Measurements from ENCODE around the gene FGF18.

Gene FGF18

GRCh38 chr5:171445644-171446516 lies 26.4 kb downstream of the FGF18 start:
- no peak for DNase-seq

DNA sequence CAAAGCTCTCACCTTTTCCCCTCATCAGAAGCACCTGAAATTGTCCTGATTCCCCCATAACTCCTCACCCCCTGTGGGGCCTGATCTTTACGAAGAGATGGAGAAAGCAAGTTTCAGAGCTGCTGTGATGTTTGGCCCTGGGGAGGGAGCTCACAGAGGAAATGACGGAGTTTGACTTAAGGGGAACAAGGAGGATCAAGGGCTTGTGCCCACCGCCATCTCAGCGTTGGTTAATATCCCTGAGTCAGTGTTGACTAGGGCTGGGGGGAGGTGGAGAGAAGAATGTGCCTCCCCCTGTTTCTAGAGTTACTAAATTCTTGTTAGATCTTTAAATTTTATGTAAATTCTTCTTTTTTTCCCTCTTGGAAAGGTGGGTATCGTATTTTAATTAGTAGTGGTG lies 27.8 kb downstream of the FGF18 start:
- no peak for DNase-seq

DNA sequence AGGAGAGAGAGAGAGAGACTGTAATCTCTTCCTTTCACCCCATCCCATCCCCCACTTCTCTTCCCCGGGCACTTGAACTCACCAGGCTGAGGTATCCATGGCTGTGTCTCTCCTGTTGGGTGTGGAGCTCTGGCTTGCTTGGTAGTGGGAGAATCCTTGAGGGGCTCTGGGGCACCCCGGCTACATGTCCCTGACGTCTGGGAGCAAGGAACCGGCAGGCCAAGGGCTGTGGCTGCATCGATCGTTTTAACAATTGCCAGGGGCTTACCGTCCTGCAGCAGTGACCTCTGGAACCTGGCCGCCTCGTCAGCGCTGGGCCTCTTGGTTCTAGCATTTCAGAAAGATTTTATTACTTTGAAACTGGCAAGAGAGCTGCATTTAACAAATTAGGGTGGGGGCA lies 30.0 kb downstream of the FGF18 start:
- DNase-seq: no peak

DNA sequence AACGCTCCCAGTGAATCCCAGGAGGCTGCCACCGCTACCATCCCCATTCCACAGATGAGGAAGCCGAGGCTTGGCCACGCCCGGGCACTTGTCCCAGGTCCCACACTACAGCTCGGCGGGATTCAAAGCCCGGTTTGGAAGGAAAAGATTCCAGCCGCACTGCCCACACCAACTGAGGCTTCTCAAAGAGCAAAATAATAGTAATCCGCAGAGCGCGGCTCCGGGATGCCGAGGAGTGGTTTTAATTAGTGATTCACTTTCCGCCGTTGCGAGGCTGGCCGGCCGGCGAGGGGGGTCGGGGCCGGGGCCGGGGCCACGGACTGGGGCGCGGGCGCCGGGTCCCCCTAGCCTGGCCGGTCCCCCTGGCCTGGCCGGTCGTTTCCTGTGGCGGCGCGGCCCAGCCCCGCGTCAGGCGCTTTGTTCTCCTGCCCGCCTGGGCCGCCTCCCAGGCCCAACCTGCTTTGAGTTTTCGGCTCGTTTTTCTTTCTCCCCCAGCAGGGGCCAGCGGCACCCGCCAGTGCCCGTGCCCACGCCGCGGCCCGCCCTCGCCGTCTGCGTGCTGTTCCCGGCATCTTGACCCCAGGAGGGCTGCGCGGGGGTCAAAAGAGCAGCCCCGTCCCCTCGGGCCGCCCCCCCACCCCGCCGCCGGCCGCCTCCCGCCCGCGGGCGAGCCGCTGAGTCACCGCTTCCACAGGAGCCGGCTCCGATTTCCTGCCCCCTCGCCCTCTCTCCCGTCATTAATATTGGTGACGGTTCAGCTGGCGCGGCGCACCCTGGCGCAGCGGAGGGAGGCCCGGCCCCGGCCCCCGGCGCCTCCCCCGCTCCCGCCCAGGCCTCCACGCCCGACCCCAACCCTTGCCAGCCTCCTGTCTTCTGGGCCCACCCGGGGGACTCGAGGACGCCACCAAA lies 31.2 kb downstream of the FGF18 start:
- DNase-seq: peak; percentile 23

GRCh38 chr5:171451421-171451820 lies 32.0 kb downstream of the FGF18 start:
- DNase-seq: no peak

DNA sequence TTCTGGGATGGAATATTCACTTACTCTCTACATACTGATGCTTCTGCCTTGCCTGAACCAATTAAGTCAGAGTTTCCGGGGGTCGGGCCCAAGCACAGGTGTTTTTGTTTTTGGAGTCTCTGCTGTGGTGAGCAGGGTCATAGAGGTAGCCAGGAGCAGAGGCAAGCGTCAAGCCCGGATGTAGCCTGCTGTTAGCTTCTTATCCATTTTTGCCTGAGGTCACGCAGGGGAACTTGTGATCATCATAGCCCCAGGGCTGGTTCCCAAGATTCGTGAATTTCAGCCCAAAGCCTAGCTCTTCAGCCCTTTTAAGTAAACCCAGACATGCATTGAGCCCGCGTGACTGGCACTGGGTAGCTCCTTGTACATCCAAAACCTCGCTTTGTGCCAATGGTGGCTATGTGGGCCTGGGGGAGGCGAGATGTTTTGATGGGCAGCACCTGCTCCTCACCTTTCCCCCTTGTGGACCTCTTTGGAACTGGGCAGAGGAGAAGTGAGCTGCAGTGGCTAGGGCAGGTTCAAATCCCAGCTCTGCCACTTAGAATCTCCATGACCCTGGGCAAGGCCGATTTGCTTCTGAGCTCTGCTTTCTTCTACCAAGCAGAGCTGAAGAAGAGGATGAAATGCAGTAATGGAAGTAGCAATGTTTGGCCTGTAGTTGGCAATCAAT lies 33.7 kb downstream of the FGF18 start:
- no peak for DNase-seq

GRCh38 chr5:171453988-171454387 lies 34.5 kb downstream of the FGF18 start:
- no peak for DNase-seq

DNA sequence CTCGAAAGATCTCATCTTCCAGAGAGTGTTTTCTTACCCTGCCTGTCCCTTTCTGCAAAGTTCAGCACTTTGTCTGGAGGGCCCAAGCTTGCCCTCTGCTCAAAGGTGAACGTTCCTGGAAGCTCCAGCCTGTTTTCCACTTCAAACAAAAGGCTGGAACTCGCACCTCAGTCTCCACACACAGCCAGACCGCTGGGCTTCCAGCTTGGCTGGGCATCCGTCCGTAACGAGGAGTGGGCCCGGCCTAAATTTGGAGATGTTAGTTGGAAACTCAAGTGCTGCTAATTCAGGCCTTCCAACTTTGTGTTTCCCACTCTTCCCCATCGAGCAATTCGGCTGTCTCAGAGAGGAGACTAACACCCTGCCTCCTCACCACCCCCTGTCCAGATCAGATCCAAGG lies 35.1 kb downstream of the FGF18 start:
- DNase-seq: no peak

DNA sequence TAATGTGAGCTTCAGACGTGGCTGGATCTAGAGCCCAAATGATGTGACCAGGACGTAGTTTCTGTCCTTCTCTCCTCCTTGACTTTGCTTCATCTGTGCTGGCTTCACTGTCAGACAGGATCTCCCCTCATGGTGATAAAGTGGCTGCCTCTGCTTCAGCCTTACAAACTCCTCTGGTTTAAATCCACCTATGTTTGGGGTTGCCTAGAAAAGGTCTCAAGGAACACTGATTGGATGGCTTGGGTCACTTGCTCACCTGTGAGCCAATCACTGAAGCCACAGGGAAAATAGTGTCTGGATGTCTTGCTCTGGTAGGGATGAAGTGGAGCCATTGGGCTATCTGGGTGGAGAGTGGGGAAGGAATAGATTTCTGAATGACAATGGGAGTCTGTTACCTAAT lies 36.1 kb downstream of the FGF18 start:
- no peak for DNase-seq

- no peak for DNase-seq
Measured at GRCh38 chr5:171457208-171457981, 37.9 kb downstream of the FGF18 start.

GRCh38 chr5:171459839-171460238 lies 40.4 kb downstream of the FGF18 start:
- DNase-seq: no peak

GRCh38 chr5:171462136-171462927 lies 42.9 kb downstream of the FGF18 start:
- no peak for DNase-seq

DNA sequence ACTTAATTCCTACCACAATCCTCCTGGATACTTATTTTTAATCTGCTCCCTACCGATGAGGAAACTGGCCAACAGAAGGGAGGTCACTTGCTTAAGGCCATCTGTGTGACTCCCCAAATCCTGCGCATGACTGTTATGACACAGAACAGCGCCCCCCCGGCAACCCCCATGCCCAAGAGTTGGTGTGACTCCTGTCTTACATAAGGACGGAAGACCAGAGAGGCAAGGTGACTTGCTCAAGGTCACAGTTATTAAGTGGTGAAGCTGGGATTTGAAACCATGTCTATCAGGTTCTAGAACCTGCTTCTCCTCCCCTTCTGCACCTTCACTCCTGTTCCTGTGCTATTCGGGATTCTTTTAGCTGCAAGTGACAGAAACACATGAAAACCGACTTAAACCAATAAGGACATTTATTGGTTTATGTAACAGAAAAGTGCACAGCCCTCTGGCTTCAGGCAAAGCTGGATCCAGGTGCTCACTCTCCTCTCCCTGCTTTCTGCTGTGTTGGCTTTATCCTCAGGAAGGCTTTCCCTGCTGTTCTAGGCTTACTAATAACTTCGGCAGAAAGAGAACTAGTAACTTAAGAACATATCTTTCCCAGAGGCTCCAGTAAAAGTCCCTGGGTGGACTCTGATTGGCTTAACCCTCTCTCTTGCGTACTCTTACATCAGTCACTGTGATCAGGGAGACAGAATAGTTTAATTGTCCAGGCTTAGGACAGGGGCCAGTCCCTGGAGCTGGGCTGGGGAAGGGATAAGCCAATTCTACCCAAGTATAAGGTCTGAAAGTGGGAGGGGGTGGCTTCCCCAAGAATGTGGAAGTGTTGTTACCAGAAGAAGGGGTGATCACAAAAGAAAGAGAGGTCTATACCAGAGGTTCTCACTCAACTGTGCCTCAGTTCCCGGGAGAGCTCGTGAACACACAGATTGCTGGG lies 43.7 kb downstream of the FGF18 start:
- no peak for DNase-seq

GRCh38 chr5:171463862-171464229 lies 44.4 kb downstream of the FGF18 start:
- no peak for DNase-seq

DNA sequence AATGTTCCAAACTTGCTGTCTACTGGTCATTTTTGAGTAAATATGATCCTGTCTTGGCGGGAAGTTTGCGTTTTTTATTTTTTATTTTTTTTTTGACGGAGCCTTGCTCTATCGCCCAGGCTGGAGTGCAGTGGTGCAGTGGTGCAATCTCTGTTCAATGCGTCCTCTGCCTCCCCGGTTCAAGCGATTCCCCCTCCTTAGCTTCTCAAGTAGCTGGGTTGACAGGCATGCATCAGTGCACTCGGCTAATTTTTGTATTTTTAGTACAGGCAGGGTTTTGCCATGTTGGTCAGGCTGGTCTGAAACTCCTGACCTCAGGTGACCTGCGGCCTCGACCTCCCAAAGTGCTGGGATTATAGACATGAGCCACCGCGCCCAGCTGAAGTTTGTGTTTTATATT lies 45.4 kb downstream of the FGF18 start:
- DNase-seq: no peak

DNA sequence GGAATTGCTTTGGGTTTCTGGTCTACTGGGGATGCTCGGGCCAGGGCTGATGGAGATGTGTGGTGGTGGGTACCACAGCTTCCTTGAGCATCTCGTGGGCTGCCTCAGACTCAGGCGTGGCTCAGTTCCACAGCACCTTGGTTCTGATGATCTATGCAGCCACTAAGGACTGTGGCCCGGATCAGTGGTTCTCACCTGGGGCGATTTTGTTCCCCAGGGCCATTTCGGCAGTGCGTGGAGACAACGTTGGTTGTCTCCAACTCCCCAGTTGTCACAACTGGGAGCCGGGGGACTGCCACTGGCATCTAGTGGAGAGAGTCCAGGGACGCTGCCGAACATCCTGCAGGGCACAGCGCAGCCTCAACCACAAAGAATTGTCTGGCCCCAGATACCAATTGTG lies 47.7 kb downstream of the FGF18 start:
- no peak for DNase-seq

DNA sequence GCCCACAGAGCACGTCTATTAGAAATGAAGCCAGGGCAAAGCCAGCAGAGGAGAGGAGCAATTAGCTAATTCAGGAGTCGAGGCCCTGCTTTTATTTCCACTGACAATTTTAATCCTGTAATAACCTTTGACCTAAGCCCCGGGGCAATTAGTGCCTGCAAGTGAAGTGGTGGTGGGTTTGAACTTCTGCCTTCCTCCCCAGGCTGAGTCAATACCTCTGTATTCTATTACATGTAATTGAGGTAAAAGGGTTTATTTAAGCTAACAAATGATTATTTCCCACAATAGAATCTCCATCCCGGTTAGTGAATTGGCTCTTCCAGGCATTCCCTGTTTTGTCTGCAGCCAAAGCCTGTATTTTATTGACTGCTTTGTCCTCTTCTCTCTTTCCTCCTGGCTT lies 49.9 kb downstream of the FGF18 start:
- DNase-seq: no peak

- DNase-seq: no peak
Measured at GRCh38 chr5:171470420-171470819, 51.0 kb downstream of the FGF18 start.

DNA sequence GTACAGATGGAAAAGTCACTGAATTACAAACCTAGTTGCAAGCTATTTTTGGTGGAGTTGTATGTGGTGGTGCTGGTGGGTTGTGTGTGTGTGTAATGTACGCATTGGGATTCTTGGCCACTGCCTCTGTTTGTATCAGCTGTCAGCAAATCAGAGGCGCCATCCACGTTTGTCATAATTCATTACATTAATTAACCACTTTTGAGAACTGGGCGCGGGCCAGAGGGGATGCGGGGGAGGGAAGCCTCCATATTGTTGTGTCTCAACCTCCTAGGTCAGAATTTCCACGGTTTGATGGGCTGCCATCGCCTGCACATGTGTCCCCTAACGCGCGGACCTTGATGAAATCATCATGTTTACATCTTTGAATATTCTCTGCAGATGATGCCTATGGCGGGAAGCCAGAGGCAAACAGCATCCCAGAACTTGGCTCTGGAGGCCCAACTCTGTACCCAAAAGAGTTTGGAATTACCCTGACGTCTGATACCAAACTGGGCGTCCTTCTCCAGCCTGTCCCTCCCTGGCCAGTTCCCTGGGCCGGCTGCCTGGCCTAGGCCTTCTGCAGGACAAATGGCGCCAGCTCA lies 54.9 kb downstream of the FGF18 start:
- no peak for DNase-seq

DNA sequence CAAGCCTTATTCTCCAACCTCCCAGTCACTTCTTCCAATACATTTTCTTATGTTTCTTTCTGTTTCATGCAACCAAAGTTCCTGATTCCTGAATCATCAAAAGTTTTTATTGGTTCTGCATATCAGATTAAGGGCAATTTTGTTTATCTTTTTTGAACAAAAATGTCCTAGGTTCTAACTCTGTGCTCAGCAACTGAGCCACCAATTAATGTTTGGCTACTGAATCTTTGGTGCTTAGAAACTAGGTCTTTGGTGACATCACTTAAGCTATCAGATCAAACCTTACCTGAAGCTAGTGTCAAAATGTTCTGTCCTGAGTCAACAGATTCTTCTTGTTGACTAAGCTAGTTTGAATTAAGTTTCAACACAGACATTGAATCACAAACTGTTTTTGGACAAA lies 56.1 kb downstream of the FGF18 start:
- no peak for DNase-seq
